ENCODE results near the gene PROM1. TPM values are rescaled to one million over a fixed set of nuclear protein-coding genes. Genes with fewer than 3 reads are reported as not detected.

PROM1 gene
- total and polyA plus RNA-seq, 4 donors: 1.2 to 5.2 (median 3.7) TPM

- TF ChIP-seq, protein P1, sequence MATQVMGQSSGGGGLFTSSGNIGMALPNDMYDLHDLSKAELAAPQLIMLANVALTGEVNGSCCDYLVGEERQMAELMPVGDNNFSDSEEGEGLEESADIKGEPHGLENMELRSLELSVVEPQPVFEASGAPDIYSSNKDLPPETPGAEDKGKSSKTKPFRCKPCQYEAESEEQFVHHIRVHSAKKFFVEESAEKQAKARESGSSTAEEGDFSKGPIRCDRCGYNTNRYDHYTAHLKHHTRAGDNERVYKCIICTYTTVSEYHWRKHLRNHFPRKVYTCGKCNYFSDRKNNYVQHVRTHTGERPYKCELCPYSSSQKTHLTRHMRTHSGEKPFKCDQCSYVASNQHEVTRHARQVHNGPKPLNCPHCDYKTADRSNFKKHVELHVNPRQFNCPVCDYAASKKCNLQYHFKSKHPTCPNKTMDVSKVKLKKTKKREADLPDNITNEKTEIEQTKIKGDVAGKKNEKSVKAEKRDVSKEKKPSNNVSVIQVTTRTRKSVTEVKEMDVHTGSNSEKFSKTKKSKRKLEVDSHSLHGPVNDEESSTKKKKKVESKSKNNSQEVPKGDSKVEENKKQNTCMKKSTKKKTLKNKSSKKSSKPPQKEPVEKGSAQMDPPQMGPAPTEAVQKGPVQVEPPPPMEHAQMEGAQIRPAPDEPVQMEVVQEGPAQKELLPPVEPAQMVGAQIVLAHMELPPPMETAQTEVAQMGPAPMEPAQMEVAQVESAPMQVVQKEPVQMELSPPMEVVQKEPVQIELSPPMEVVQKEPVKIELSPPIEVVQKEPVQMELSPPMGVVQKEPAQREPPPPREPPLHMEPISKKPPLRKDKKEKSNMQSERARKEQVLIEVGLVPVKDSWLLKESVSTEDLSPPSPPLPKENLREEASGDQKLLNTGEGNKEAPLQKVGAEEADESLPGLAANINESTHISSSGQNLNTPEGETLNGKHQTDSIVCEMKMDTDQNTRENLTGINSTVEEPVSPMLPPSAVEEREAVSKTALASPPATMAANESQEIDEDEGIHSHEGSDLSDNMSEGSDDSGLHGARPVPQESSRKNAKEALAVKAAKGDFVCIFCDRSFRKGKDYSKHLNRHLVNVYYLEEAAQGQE (IDR thresholded peaks at IDR 0.05): no peak
- TF ChIP-seq SP1 (IDR thresholded peaks at IDR 0.05) (no peak), EGR1 (IDR thresholded peaks at IDR 0.05; ENCODE audit: low read depth in 2 of 2) (no peak), MAX (IDR thresholded peaks at IDR 0.05) (no peak)
Observed at GRCh38 chr4:16006771-16007446, 76.9 kb downstream of the PROM1 start (continued).

DNA sequence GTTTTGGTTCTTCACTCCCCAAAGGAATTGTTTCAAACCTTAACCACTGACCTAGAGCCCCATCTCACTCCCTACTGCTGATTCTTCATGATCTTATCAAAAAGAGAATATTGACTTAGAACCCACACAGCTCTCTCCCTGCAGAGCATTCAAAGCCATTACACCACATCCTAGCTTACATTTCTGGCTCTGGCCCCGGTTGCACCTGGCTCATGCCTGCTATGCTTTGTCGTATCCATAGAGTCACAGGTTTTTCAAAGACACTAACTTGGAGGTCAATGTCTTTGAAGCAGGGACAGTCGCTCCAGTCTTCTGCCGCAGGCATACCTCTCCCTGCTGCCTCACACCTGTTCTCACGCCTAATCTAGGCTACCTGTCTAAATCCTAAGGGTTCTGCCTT lies 78.1 kb downstream of the PROM1 start:
- no peak overlapping the region for H3K27ac ChIP-seq (ENCODE audit: low read depth in 1 of 2, low read length in 2 of 2)
- H3K9ac ChIP-seq (ENCODE audit: low read depth in 1 of 2, low read length in 2 of 2): no peak overlapping the region
- 78% methylated on average over 5 of the region's 5 CpGs for WGBS
- peaks cover 0 to 4% (median under 1%) of the 10 kb centered on the region in 4 donors for H3K4me1 ChIP-seq (ENCODE audit: control insufficient read depth in 4 of 4, insufficient read depth in 4 of 4, low read length in 3 of 4)
- no peaks in the 10 kb centered on the region for H3K27me3 ChIP-seq (ENCODE audit: control insufficient read depth in 4 of 4, insufficient read depth in 4 of 4, low read length in 3 of 4)
- H3K36me3 ChIP-seq (ENCODE audit: control insufficient read depth in 4 of 4, insufficient read depth in 3 of 4, low read depth in 1 of 4, low read length in 3 of 4): no peaks in the 10 kb centered on the region
- no peaks in the 10 kb centered on the region for H3K9me3 ChIP-seq (ENCODE audit: control insufficient read depth in 4 of 4, low read length in 3 of 4)
- TF ChIP-seq TAF1 (conservative IDR thresholded peaks at IDR 0.05): no peak
- no peak for TF ChIP-seq FOXA2 (IDR thresholded peaks at IDR 0.05)
- TF ChIP-seq ZBTB33 (IDR thresholded peaks at IDR 0.05): no peak
- TF ChIP-seq RXRA (IDR thresholded peaks at IDR 0.05): no peak
- TF ChIP-seq RAD21 (IDR thresholded peaks at IDR 0.05): no peak
- TF ChIP-seq EGR1 (IDR thresholded peaks at IDR 0.05; ENCODE audit: low read depth in 2 of 2): no peak
- TF ChIP-seq GABPA (IDR thresholded peaks at IDR 0.05 in 1 of 2, conservative IDR thresholded peaks at IDR 0.05 in 1 of 2): no peak
- no peak overlapping the region for H3K4me3 ChIP-seq (ENCODE audit: low read depth in 1 of 3, low read length in 3 of 3)
- DNase-seq (ENCODE audit: low spot score): no peak

GRCh38 chr4:16001484-16001858 lies 82.4 kb downstream of the PROM1 start:
- TF ChIP-seq CTCF (IDR thresholded peaks at IDR 0.05; ENCODE audit: low read depth, low read length, missing input control) (peak; percentile 83), YY1 (IDR thresholded peaks at IDR 0.05) (no peak), SP1 (IDR thresholded peaks at IDR 0.05) (no peak), RXRA (IDR thresholded peaks at IDR 0.05) (peak in 1 of 2 donors; percentile 12), RAD21 (IDR thresholded peaks at IDR 0.05) (peak; percentile 89 to 93)
- Histone ChIP-seq H3K4me3 (ENCODE audit: low read depth in 1 of 3, low read length in 3 of 3) (no peak overlapping the region), H3K9ac (ENCODE audit: low read depth in 1 of 2, low read length in 2 of 2) (no peak overlapping the region), H3K27me3 (ENCODE audit: control insufficient read depth in 4 of 4, insufficient read depth in 4 of 4, low read length in 3 of 4) (no peaks in the 10 kb centered on the region), H3K4me1 (ENCODE audit: control insufficient read depth in 4 of 4, insufficient read depth in 4 of 4, low read length in 3 of 4) (peaks cover 0 to 4% (median under 1%) of the 10 kb centered on the region in 4 donors), H3K9me3 (ENCODE audit: control insufficient read depth in 4 of 4, low read length in 3 of 4) (no peaks in the 10 kb centered on the region), H3K36me3 (ENCODE audit: control insufficient read depth in 4 of 4, insufficient read depth in 3 of 4, low read depth in 1 of 4, low read length in 3 of 4) (no peaks in the 10 kb centered on the region), H3K27ac (ENCODE audit: low read depth in 1 of 2, low read length in 2 of 2) (no peak overlapping the region)
- 4% methylated on average over 4 of the region's 4 CpGs for WGBS
- DNase-seq (ENCODE audit: low spot score): peak; percentile 37
